NCI-H446 treated with DMSO at 0.1 percent for 48 hours (cell line): Measurements from ENCODE around the gene ARG2.
A peak's percentile ranks its signal among the peaks of the same experiment; 100 is the strongest.

Experiments used
- DNase-seq: peaks from one replicate; lab custom pipeline; 2025; lab: John Stamatoyannopoulos, UW

Gene ARG2

DNA sequence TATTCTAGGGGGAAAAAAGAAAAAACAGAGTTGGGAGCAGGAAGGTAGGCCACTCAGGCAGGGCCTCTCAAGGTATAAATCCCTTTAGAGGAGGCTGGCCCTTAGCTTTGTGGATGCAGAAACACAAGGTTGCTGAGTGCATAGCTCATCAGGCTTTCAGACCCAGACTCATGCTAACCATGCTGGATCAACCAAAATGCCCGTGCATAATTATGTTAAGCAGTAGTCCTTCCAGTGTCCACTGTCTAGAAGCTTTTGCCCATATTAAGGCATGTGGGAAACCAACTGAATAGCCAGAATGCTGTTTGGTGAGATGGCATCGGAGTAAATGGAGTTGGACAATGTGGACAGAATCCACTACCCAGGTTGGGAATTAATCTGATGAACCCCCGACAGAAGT, 18.9 kb downstream of the ARG2 start:
- no peak for DNase-seq

DNA sequence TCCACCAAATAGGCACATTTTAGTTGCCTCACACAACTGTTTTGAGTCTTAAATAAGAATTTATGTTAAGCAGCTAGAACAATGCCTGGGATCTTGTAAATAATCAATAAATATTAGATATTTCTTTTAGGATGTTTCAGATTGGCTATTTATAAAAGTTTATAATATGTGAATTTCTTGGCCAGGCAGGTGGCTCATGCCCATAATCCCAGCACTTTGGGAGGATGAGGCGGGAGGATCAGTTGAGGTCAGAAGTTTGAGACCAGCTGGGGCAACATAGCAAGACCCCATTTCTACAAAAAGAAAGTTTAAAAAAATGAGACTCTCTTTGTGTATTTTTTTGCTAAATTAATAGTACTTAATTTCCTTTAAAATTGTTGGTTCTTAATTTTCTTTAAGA, 21.8 kb downstream of the ARG2 start:
- no peak for DNase-seq

DNA sequence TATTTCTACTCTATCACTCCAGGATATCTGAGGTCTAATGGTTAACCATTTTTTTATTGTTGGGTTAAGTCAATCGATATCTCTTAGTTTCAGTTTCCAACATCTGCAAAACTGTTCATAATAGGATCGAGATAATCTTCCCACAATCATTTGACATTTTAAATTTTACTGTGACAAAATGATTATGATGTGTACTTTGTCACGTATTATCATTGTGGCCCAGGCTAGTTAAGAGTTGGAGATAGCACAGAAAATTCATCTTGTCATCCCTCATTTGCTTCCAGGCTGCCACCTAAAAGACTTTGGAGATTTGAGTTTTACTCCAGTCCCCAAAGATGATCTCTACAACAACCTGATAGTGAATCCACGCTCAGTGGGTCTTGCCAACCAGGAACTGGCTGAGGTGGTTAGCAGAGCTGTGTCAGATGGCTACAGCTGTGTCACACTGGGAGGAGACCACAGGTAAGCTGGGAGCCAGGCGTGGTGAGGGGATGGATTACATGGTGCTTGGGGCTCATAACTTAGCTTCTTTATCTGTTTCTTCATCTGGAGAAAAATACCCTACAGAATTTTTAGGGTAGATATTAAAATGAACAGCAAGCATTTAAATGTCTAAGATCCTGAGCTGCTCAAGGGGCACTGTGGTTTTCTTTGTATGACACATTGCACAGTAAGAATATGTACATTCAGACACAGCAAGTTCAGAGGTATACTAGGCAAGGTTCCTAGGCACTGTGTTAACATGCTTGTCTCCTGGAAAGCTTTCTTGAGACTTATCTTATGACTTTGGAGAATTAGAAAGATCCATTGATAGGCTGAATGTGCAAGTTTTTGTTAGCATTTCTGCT, 22.4 kb downstream of the ARG2 start:
- DNase-seq: no peak

DNA sequence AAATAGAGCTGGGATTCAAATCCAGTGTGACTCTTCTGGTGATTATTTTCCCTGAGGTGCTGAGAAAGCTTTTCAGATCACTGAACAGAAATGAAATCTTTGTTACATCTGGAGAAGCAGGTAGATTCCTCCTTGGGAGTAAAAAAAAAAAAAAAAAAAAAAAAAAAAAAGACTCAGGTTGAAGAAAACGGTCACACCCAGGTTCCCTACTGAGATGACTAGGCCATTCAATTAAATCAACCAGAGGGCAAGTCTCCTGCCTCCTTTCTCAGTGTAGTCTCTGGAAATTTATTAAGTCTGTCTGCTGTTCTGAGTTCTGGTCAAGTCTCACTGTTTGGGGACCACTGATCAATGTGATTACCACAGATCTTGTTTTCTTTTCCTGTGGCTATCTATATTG, 24.0 kb downstream of the ARG2 start:
- DNase-seq: no peak

DNA sequence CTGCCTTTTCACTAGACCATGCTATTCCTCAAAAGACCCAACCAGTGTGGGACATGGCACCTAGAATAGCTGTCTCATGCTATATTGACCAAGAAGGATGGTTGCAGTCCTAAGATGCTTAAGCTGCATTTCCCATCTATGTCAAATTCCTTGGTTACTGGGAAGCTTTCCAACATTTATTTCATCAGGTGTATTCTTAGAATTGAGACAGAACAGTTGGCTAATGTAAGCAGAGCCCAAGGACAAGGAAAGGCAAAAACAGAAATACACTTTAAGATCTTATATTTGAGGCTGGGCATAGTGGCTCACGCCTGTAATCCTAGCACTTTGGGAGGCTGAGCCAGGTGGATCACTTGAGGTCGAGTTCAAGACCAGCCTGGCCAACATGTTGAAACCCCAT, 24.7 kb downstream of the ARG2 start:
- DNase-seq: no peak

DNA sequence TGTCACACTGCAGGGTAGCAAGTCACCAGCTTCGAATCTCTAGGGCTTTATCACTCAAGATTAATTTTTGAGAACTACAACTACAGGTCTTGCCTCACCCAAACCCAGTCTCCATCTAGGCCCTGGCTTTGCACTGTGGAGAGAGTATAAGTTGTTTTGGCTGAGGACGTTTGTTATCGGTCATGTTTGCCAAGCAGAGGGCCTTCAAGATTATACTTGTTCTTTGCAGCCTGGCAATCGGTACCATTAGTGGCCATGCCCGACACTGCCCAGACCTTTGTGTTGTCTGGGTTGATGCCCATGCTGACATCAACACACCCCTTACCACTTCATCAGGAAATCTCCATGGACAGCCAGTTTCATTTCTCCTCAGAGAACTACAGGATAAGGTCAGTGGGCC, 25.7 kb downstream of the ARG2 start:
- no peak for DNase-seq

DNA sequence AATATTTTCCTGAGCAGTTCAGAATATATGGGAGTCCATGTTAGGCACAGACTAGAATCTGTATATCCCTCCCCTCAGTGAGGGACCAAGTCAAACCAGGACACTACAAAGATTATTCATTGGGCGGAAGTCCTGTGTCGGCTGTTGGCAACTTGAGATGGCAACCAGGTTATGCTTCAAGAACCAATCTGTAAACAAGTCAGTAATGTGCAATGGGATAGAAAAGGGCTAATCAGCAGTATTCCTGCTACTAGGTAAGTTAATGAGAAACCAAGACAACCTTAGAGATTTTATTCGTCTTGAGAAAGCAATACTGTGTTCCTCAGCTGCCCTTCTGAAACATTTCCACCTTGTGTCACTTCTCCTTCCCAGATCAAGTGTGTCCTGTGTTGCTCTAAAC, 26.4 kb downstream of the ARG2 start:
- no peak for DNase-seq

DNA sequence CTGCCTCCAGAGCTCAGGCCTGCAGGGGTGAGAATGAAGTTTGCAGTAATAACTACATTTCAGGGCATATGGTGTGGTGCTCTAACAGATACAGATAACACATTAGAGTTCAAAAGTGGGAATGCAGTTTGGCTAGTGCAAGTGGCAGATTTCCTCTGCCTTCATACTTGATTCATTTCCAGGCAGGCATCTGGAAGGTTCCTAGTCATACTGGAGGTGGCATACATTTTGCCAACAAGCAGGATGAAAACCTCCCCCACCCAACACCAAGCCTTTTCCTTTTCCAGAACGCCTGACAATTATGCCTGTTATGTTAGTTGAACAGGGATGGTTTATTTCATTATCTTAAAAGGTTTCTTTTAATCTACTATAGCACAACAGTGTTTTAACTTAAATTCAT, 30.4 kb downstream of the ARG2 start:
- no peak for DNase-seq

DNA sequence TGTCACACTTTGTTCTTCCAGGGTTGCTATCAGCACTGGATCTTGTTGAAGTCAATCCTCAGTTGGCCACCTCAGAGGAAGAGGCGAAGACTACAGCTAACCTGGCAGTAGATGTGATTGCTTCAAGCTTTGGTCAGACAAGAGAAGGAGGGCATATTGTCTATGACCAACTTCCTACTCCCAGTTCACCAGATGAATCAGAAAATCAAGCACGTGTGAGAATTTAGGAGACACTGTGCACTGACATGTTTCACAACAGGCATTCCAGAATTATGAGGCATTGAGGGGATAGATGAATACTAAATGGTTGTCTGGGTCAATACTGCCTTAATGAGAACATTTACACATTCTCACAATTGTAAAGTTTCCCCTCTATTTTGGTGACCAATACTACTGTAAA, 31.0 kb downstream of the ARG2 start:
- DNase-seq: no peak

DNA sequence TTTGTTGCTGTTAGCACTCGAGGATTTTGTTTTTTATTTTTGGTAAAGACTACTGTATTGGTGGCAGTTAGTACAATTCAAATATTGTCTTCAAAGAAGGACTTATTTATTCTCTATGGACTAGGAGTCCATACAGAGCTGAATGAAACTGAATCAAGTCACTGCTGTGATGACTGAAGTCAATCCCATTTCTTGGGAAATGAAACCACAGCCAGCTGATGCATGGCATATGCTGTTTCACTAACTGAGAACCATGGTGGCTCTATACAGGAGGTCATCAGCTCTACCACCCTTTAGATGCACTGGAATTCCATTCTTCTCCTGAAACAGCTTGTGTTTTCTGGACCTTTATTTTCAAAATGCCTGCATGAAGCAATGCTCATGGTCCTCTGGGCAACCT, 32.5 kb downstream of the ARG2 start:
- DNase-seq: no peak

DNA sequence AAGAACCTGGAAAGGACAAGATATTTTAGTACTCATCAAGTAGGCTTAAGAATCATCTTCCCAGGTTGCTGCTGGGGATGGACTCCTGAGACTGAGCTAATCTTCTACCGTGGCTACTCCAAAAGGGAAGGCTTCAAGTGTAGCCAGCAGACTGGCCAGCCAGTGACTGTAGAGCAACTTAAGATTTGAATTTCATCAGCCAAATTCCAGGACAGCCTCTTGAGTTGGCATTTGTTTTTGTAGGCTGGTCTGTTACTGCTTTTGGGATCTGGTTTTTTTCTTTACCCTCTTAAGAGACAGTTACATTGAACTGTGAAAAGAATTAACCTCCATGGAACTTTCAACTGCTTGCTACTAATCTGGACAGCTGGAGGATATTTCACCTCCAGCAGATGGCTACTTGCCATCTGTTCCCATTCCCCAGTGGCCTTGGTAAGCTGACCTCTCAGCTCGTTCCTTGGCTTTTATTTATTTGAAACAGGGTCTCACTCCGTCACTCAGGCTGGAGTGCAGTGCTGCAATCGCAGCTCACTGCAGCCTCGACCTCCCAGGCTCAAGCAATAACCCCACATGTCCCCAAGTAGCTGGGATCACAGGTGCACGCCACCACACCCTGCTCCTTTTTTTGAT, 34.0 kb downstream of the ARG2 start:
- DNase-seq: no peak

DNA sequence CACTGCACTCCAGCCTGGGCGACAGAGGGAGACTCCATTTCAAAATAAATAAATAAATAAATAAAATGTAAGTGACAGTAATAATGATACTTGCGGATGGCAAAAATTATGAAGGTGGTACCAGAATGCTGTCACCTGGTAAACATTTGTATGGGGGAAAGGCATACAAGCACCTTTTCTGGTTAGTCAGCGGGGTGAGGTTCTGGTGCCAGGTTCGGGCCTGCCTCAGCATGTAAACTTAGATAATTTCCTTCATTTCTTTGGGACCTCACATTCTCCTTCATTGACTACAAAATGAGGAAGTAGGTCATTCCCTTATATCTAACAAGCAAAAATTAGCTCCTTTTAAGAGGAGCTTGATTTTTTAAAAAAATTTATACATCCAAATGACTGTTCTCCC, 43.9 kb downstream of the ARG2 start:
- no peak for DNase-seq

DNA sequence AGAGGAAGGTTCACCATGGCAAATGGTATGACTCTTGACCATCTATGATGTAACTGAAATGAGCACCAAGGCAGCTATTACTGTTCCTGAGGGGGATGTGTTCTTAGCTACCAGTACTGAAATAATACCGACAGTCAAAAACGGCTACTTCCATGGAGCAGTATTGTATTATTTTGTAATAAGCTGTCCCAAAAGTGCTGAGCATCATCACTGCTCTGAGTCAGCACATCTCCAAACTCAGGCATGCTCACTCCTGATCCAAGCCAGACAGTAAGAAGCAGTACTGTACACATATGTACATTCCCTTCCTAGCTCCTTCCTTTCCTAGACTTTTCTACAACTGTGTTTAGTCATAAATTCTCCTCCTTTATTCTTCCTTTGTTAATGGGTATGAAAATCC, 46.1 kb downstream of the ARG2 start:
- DNase-seq: no peak

DNA sequence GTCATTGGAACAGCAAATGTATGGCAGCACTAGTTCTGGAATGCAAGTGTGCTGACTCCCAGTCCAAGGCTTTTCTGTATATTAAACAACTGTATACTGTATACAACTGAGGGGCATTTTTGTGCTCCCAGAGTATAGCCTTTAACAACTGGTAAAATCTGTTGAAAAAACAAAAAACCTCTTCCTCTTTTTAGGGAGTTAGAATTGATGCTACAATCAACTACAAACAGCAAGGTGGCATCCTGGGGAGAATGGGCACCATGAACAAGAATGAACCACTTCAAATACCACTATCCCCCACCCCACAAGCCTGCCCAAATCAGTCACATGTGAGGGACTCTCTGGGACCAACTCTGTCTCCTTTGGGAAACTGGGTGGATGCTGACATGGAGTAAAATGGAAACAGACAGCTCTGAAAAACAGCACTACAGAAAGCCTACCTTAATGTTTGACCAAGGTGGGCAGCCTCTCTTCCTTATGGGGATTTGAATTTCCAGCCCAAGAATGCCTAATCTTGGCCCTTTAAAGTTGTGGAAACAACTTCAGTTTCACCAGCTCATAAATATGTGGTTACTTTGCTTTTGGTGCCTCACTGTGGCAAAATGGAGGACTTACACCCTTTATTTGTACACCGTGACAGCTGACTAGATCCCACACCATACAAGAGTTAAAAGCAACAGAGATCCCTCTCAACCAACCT, 47.2 kb downstream of the ARG2 start:
- DNase-seq: no peak

DNA sequence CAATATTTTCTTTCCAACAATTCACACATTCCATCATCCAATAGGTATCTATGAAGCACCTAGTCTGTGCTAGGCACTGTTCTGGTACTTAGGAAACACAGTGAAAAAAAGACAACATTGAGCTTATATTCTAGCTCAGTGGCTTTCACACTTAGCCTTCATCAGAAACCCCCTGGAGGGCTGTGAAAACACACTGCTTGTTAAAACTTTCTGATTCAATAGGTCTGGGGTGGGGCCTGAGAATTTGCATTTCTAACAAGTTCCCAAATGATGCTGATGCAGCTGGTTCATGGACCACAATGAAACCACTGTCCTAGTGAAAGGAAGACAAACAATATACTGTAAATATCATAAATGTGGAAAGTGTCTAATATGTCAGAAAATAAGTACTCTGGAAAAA, 48.8 kb downstream of the ARG2 start:
- no peak for DNase-seq

DNA sequence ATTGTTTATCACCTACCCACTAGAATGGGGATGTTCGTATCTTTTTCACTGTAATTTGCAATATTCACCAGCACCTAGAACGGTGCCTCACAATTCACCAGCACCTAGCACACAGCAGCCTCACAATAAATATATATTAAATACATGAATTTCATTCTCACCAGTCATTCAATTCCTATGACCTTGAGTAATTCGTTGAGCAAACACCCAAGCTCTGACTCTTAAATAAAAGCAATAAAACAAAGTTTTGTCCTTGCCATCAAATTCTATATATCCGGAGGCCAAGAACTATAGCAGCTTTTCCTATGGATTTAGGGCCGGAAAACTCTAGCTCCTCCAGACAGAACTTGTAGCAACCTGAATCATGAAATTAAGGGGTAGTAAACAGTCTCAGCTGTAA, 53.7 kb downstream of the ARG2 start:
- no peak for DNase-seq

DNA sequence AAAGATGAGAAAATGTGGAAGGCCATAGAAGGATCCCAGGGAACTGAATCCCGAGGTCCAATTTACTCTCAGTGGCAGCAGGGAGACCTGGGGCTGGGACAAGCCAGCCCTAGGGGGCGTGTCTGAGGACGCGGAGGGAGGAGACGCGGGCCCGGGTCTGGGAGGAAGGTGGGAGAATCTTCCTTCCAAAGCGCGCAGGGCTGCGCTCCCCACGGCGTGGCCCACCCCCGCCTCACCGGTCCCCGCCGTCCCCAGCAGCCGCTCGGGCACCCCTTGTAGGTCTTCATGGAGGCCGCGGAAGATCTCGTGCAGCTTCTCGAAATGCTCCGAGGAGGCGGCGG, 54.4 kb downstream of the ARG2 start:
- no peak for DNase-seq

DNA sequence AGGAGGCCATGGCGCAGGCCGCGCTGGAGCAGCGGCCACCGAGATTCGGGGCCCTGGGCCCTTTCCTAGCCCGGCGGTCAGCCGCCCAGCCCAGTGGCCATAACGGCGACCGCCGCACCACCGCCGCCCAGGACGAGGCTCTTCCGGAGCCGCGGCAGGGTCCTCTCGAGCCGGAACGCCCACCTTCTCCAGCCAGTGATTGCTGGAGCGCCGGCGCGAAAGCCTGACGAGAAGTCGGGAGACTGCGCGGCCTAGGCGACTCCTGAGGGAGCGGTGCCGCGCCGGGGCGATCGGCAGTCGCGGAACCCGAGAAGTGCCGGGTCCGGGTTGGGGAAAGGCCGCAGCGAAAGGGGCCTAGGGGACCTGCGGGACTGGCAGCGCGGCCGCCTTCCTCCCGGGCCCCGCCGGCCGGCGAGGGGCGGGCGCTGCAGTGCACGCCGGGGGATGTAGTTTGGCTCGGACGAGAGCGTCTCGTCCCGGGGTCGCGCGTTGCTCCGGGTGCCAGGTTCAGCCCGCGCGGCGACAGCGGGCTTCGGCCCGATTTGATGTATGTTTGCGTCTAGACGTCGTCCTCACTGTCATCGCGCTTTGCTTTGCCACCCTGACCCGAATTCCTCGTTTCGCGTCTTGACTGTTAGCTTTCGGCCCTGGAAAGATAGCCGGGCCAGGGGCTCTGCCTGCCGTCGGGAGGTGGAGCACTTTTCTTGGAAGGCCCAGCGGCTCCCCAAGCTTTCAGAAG, 54.9 kb downstream of the ARG2 start, which contains the start of gene VTI1B:
VTI1B (minus strand) TSS at position 153 of the 739 bp plus-strand sequence; CDS start at position 10, 143 bp downstream.
- DNase-seq: peak; percentile 53

DNA sequence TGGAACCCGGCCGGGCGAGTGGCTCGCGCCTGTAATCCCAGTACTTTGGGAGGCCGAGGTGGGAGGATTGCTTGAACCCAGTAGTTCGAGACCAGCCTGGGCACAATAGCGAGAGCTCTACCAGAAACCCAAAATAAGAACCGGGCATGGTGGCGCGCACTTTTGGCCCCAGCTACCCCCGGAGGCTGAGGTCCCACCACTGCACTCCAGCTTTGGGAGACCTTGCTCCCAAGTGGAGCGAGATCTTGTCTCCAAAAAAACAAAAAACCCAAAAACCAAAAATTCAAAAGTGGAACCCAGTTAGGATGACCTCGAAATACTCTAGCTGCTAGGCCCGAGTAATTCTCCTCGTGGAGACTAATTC, 55.5 kb downstream of the ARG2 start:
- no peak for DNase-seq

DNA sequence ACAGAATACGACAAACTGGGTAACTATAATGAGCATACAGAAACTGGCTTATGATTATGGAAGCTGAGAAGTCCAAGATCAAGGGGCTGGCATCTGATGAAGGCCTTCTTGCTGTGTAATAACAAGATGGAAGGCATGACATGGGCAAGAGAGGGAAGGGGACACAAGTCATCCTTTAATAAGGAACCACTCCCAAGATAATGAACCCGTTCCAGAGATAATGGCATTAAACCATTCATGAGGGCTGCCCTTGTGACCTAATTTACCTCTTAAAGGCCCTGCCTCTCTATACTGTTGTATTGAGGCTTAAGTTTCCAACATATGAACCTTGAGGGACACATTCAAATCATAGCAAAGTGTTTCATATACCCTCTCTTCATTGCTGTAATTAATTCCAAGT, 59.3 kb downstream of the ARG2 start:
- no peak for DNase-seq

DNA sequence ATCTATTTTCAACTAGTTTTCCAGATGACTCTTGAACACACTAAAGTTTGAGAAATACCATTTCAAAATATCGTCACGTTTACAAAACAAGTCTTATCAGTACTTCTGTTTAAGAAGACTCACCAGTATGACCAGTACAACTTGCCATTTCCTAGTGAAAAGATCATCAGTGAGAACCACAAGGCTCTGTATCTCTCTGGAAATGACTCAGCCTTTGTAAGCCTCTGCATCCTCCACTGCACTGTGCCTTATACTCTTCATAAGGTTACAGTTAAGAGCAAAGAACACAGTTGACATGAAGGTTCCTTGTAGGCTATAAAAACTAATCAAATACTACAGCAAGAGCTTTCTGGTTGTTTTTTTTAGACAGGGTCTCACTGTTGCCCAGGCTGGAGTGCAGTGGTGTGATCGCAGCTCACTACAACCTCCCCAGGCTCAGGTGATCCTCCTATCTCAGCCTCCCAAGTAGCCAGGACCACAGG, 60.4 kb downstream of the ARG2 start:
- no peak for DNase-seq

DNA sequence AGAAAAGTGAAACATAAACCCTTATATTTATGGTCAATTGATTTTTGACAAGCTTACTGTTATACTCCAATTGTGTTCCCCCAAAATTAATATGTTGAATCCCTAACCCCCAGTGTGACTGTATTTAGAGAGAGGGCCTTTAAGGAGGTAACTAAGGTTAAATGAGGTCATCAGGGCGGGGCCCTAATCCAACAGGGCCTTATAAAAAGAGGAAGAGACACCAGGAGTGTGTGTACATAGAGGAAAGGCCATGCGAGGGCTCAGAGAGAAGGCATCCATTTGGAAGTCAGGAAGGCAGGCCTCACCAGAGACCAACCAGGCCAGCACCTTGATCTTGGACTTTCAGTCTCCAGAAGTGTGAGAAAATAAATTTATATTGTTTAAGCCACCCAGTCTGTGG, 61.2 kb downstream of the ARG2 start:
- DNase-seq: no peak

DNA sequence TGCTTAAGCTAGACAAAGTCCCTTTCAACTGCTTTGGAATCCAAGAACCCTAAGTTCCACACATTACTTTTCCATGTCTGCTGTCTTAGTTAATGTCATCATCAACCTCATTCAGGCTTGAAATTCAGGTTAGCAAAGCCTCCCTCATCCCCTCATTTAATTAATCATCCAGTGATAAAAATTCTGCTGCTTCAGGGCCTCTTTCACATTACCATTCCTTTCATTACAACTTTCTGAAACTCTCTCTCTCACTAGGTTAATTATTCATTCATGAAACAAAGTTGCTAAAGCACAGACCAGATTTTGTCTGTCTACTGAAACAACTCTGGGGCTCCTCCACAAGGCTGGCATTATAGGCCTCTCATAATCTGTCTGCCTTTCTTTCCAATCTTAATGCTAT, 64.1 kb downstream of the ARG2 start:
- DNase-seq: no peak
